HepG2 (cell line): ENCODE data around the gene SDR39U1. TPM values are rescaled to one million over a fixed set of nuclear protein-coding genes. Genes with fewer than 3 reads are reported as not detected.

Experiments
- ARHGAP35 ChIP-seq: sonication (generic); formaldehyde crosslinking; IDR thresholded peaks from 2 replicates; pipeline ENCODE4 v1.9.0; 2022; ENCODE audit warnings: mild to moderate bottlenecking, inconsistent platforms, moderate library complexity, missing genetic modification reagents, borderline replicate concordance
- ARNT ChIP-seq: fragments of 450-650 bp; IDR thresholded peaks from 2 replicates; pipeline ENCODE4 v1.6.1; 2017
- BCL6 ChIP-seq: IDR thresholded peaks from 2 replicates; pipeline ENCODE4 v1.6.1; 2016; ENCODE audit warnings: missing genetic modification reagents, missing compliant biosample characterization
- EP300 ChIP-seq, 3 experiments: sonication (generic) in 1 of 3; formaldehyde crosslinking in 1 of 3; IDR thresholded peaks; 2 replicates each; pipeline versions ENCODE4 v1.5.1 to v1.6.1; 2011 to 2020; ENCODE audit warnings: low read depth in 2 of 3, low read length in 2 of 3, borderline replicate concordance in 1 of 3, improper control_type of control experiment in 1 of 3, mild to moderate bottlenecking in 1 of 3, missing genetic modification reagents in 1 of 3, moderate library complexity in 1 of 3
- GLMP ChIP-seq: sonication (generic); formaldehyde crosslinking; IDR thresholded peaks from 2 replicates; pipeline ENCODE4 v1.9.0; 2021; ENCODE audit warnings: missing genetic modification reagents, mild to moderate bottlenecking, borderline replicate concordance
- MAFK ChIP-seq, 2 experiments: IDR thresholded peaks in 1 of 2; conservative IDR thresholded peaks in 1 of 2; 2 replicates each; pipeline ENCODE4 v1.6.1; 2011; ENCODE audit warnings: improper control_type of control experiment in 2 of 2, low read length in 2 of 2
- MIXL1 ChIP-seq: IDR thresholded peaks from 2 replicates; pipeline ENCODE4 v1.6.1; 2016
- MTF2 ChIP-seq: sonication (generic); formaldehyde crosslinking; IDR thresholded peaks from 2 replicates; pipeline ENCODE4 v1.5.0; 2020; ENCODE audit warnings: missing genetic modification reagents, borderline replicate concordance
- ONECUT2 ChIP-seq: sonication (generic); formaldehyde crosslinking; IDR thresholded peaks from 2 replicates; pipeline ENCODE4 v1.4.0; 2020; ENCODE audit warnings: missing genetic modification reagents
- PHF21A ChIP-seq: sonication (generic); formaldehyde crosslinking; IDR thresholded peaks from 2 replicates; pipeline ENCODE4 v1.5.0; 2020; ENCODE audit warnings: mild to moderate bottlenecking, missing genetic modification reagents
- SMAD9 ChIP-seq: sonication (generic); formaldehyde crosslinking; IDR thresholded peaks from 2 replicates; pipeline ENCODE4 v1.5.1; 2020; ENCODE audit warnings: mild to moderate bottlenecking, missing genetic modification reagents
- XBP1 ChIP-seq: sonication (generic); formaldehyde crosslinking; IDR thresholded peaks from 2 replicates; pipeline ENCODE4 v1.5.0; 2020; ENCODE audit warnings: missing genetic modification reagents
- ZFP62 ChIP-seq: sonication (generic); formaldehyde crosslinking; IDR thresholded peaks from 2 replicates; pipeline ENCODE4 v1.4.0; 2020; ENCODE audit warnings: missing genetic modification reagents
- ZHX1 ChIP-seq: sonication (generic); formaldehyde crosslinking; IDR thresholded peaks from 2 replicates; pipeline ENCODE4 v1.8.1; 2022; ENCODE audit warnings: low read depth, mild to moderate bottlenecking, missing genetic modification reagents
- ZNF414 ChIP-seq: sonication (generic); formaldehyde crosslinking; IDR thresholded peaks from 2 replicates; pipeline ENCODE4 v1.5.0; 2020; ENCODE audit warnings: missing genetic modification reagents
- ZNF614 ChIP-seq: IDR thresholded peaks from 2 replicates; pipeline ENCODE4 v1.6.1; 2018; ENCODE audit warnings: missing biosample characterization, missing genetic modification reagents, inconsistent platforms, borderline replicate concordance
- polyA plus RNA-seq, 8 experiments: library from polyadenylated mRNA; depleted of rRNA in 3 of 8; stranded (reverse) in 7 of 8; unstranded in 1 of 8; fragments of >200 nt; fragmentation: Illumina TruSeq in 4 of 8; extraction: Trizol in 4 of 8; gene quantifications; 2 replicates each; pipeline versions ENCODE4 v1.2.1 to v1.2.3, GENCODE V29; 2011 to 2016; ENCODE audit warnings: low read depth in 4 of 8, missing spikeins in 1 of 8, mixed read lengths in 1 of 8; ENCODE audit not compliant: insufficient read depth in 1 of 8
- total RNA-seq, 5 experiments: library from RNA; depleted of rRNA; stranded (reverse); fragments of >200 nt; fragmentation: Illumina TruSeq; extraction: Trizol; gene quantifications; 2 replicates each; pipeline ENCODE4 v1.2.3, GENCODE V29; 2016; ENCODE audit warnings: low read depth in 1 of 5

SDR39U1 gene
- total and polyA plus RNA-seq, 2 of the 13 experiments (the other 11 are each of a cell fraction or from before 2014, with no cell fraction given) = 34.4 to 129 TPM

GRCh38 chr14:24436355-24437019 is 6.1 kb downstream of the SDR39U1 start (continued):
- TF ChIP-seq SMAD9 = no peak
- TF ChIP-seq MTF2 = no peak
- no peak for TF ChIP-seq PHF21A (CRISPR knock-in tag)
- TF ChIP-seq ARHGAP35 = no peak
- peak; percentile 59 for TF ChIP-seq MIXL1 (CRISPR knock-in tag)
- no peak for TF ChIP-seq ZNF614
- TF ChIP-seq ZHX1 (CRISPR knock-in tag) = no peak
- TF ChIP-seq GLMP (CRISPR knock-in tag) = no peak
- TF ChIP-seq ZFP62 (CRISPR knock-in tag) = no peak
- TF ChIP-seq MAFK (conservative IDR thresholded peaks at IDR 0.05 in 1 of 2, IDR thresholded peaks at IDR 0.05 in 1 of 2; ENCODE audit: low read length in 2 of 2) = peak; percentile 57 to 68
- TF ChIP-seq BCL6 (CRISPR knock-in tag) = no peak; the same call in 1 of the 2 replicates
- no peak for TF ChIP-seq ARNT
- TF ChIP-seq EP300 (IDR thresholded peaks at IDR 0.05; ENCODE audit: low read depth in 2 of 2, low read length in 2 of 2) = no peak
- no peak for TF ChIP-seq EP300 (CRISPR knock-in tag; IDR thresholded peaks at IDR 0.05; ENCODE audit: borderline replicate concordance)
- TF ChIP-seq ONECUT2 = no peak
- no peak for TF ChIP-seq ZNF414
- no peak for TF ChIP-seq XBP1 (CRISPR knock-in tag)
